HG02973 (cell line): ENCODE results near the gene ETV1.
A peak's percentile ranks its signal among the peaks of the same experiment; 100 is the strongest.

ENCODE experiments used
- ATAC-seq: cut with Tn5 transposase; IDR thresholded peaks from one replicate; pipeline ENCODE4 v1.9.1; 2021; ENCODE audit warnings: moderate library complexity; ENCODE audit not compliant: unreplicated experiment

The ETV1 gene

DNA sequence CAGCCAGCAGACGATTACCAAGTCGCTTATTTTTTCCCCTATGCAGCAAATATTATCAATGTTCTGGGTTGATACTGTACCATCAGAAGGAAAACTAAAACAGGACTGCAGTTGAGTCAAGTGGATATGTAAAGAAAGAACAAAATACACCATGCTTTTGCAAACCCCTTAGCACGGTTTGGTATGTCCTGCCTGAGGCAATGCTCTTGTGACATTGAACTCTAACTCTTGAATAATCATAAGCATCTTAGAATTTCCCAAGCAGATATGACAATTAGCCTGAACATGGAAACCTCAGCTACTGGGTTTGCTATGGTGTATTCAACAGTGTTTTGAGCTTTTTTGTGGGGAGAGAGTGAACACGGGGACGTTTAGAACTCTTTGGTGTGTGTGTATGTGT lies 107.4 kb downstream of the ETV1 start:
- no peak for ATAC-seq

- ATAC-seq: no peak
Observed at GRCh38 chr7:13880789-13881188, 108.7 kb downstream of the ETV1 start.

GRCh38 chr7:13879994-13880686 lies 109.3 kb downstream of the ETV1 start:
- no peak for ATAC-seq

GRCh38 chr7:13879143-13879542 lies 110.3 kb downstream of the ETV1 start:
- no peak for ATAC-seq

DNA sequence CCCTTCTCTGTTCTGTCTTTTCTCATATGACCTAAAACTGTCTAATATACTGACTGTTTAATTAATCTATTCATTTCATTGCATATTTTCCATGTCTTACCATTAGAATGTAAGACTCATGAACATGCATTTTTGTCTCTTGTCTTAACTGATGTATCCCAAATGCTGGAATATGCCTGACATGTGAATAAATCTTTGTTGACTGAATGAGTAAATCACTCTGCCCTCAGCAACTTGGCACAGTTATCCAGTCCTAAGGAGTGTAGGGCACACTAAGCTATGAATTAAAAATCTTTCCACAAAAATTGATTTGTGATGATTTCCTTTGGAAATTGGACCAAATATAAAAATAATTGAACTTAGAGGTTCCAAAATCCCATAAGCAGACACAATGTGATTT lies 111.3 kb downstream of the ETV1 start:
- ATAC-seq: no peak

DNA sequence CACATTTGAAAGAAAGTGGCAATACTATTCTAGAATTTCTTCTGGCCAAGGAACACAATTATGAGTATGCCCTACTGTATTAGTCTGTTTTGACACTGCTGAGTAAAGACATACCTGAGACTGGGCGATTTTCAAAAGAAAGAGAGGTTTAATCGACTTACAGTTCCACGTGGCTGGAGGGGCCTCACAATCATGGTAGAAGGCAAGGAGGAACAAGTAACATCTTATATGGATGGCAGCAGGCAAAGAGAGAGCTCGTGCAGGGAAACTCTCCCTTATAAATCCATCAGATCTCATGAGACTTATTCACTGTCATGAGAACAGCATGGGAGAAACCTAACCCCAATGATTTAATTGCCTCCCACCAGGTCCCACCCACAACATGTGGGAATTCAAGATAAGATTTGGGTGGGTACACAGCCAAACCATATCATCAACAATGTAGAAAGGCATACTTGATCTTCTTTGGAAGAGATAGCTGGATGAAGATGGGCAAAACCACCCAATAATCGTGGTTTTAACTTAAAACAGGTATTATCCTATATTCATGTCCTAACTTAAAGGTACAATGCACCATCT lies 113.9 kb downstream of the ETV1 start:
- ATAC-seq: no peak

- no peak for ATAC-seq
Observed at GRCh38 chr7:13874783-13875182, 114.7 kb downstream of the ETV1 start.

GRCh38 chr7:13872709-13873108 lies 116.8 kb downstream of the ETV1 start:
- no peak for ATAC-seq

- no peak for ATAC-seq
Observed at GRCh38 chr7:13871008-13871407, 118.5 kb downstream of the ETV1 start.

- ATAC-seq: no peak
Observed at GRCh38 chr7:13860734-13861133, 128.7 kb downstream of the ETV1 start.

GRCh38 chr7:13856012-13856411 lies 133.5 kb downstream of the ETV1 start:
- no peak for ATAC-seq

GRCh38 chr7:13852281-13852968 lies 137.0 kb downstream of the ETV1 start:
- ATAC-seq: no peak

- ATAC-seq: no peak
Observed at GRCh38 chr7:13851736-13852135, 137.7 kb downstream of the ETV1 start.

- peak; percentile 67 for ATAC-seq
Observed at GRCh38 chr7:13850185-13850752, 139.2 kb downstream of the ETV1 start.

- ATAC-seq: no peak
Observed at GRCh38 chr7:13849163-13849892, 140.1 kb downstream of the ETV1 start.

- ATAC-seq: no peak
Observed at GRCh38 chr7:13848681-13849131, 140.8 kb downstream of the ETV1 start.

- no peak for ATAC-seq
Observed at GRCh38 chr7:13846386-13846785, 143.1 kb downstream of the ETV1 start.

DNA sequence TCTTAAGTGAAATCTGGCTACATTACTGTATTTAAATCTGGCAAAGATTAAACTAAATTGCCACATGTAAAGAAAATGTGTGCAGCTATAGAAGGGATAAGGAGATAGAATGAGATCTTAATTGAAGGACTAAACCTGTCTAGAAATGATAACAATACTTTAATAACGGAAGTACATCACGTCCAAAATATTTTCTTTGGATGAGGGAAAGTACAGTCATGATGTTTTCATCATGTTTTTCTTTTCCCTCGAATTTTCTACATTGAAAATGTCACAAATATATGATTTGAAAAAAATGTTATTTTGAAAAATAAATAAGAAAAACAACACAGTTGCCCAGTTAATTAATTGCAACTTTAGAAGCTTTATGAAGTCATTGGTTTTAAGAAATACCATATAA lies 143.9 kb downstream of the ETV1 start:
- ATAC-seq: no peak

DNA sequence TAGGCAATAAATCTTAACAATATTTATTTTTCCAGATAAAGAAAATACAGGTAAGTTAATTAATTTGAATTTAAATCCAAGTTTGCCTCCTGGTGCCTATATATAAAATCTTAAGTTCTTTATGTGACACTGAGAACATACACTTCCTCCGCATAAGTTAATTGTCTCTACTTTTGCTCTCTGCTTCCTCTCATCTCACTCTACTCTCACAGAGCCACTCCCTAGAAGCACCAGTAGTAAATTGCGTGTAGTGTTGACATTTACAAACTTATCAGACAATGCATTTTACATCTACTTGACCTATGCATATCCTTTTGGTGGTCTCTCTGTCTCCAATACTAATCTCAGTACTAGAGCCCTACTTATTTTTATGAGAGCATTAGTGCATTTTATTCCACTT lies 144.5 kb downstream of the ETV1 start:
- no peak for ATAC-seq

- ATAC-seq: no peak
Observed at GRCh38 chr7:13841284-13841683, 148.2 kb downstream of the ETV1 start.
